MM.1S (cell line): Measurements from ENCODE around the gene LAGE3.

Source experiments
- EZH2 ChIP-seq: fragments of 300-600 bp; sonication (generic); optimal IDR thresholded peaks from 2 replicates; pipeline ENCODE3; 2017; ENCODE audit warnings: low read depth, mild to moderate bottlenecking, antibody characterized with exemption, low read length, mixed read lengths
- TF ChIP-seq, protein P1 (sequence below): fragments of 300-600 bp; sonication (generic); IDR thresholded peaks from 2 replicates; pipeline ENCODE4 v1.5.1; 2016; ENCODE audit warnings: antibody characterized with exemption, low read length, mixed read lengths

DNA sequence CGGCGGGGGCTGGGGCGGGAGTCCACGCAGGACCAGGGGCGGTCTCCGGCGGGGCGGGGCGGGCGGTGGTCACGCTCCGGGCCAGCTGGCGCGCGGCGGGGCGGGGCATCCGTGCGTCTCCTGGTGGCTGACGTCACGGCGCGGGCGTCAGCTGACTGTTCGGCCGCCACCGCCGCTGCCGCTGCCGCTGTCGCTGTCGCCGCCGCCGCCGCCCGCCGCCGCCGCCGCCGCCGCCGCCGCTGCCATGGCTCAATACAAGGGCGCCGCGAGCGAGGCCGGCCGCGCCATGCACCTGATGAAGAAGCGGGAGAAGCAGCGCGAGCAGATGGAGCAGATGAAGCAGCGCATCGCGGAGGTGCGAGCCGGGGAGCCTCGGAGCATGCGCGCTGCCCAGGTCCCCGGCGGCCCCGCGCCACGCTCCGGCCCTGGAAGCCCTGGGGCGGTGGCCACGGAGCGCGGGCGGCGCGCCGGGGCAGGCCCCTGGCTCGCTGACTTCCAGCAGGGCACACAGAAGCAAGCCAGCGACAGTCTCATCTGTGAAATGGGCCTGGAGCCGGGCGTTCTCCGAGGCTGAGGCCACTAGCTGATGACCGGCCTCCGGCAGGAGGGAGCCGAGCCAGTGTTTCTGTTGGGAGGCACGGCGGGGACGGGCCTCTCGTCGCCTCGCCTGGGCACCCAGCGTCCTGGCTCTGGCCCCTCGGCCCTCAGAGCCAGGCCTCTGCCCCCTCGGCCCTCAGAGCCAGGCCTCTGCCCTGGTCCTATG lies 34.9 kb downstream of the LAGE3 start, which contains the start of gene FAM50A:
- TF ChIP-seq, protein P1, sequence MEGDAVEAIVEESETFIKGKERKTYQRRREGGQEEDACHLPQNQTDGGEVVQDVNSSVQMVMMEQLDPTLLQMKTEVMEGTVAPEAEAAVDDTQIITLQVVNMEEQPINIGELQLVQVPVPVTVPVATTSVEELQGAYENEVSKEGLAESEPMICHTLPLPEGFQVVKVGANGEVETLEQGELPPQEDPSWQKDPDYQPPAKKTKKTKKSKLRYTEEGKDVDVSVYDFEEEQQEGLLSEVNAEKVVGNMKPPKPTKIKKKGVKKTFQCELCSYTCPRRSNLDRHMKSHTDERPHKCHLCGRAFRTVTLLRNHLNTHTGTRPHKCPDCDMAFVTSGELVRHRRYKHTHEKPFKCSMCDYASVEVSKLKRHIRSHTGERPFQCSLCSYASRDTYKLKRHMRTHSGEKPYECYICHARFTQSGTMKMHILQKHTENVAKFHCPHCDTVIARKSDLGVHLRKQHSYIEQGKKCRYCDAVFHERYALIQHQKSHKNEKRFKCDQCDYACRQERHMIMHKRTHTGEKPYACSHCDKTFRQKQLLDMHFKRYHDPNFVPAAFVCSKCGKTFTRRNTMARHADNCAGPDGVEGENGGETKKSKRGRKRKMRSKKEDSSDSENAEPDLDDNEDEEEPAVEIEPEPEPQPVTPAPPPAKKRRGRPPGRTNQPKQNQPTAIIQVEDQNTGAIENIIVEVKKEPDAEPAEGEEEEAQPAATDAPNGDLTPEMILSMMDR, result no peak
- no peak for TF ChIP-seq EZH2
